ENCODE measurements around the gene JAKMIP3. TPM values are rescaled to one million over a fixed set of nuclear protein-coding genes. Genes with fewer than 3 reads are reported as not detected.

The JAKMIP3 gene
- total and polyA plus RNA-seq, 9 of the 15 experiments (the other 6 are each of a cell fraction or from before 2014, with no cell fraction given): 0.04 TPM; not detected in 8

DNA sequence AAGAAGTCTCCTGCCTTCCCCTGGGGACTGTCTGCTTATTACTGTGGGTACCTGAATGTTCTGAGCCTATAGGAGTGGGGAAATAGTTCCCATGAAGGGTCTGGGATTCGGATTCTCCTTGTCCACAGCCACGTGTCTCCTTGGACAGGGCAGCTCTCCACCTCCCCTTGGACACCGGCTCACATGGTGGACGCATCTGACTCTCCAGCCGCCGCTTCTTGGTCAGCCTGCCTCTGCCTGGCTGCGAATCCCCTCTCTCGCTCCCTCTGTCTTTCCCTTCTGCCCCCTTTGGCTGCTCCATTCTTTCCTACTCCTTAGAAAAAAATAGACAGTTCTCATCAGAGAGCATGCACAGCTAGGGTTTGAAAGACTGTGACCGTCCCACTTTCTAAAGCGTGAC, 46.9 kb downstream of the JAKMIP3 start:
- in situ Hi-C loops (cut with MboI): no loop called here
- no peaks in the 10 kb centered on the region for H3K9me1 ChIP-seq (ENCODE audit: control insufficient read depth, insufficient read depth, low read length)
- H4K20me1 ChIP-seq (replicated peaks; ENCODE audit: control insufficient read depth, insufficient read depth, low read length): no peaks in the 10 kb centered on the region
- FAIRE-seq: no peak
- 1% methylated on average over 10 of the region's 10 CpGs for WGBS (ENCODE audit: insufficient coverage, low coverage, missing lambda C conversion rate)
- no peak for DNase-seq (ENCODE audit: extremely low read depth in 1 of 4, low spot score in 3 of 4)
- H3K9ac ChIP-seq (ENCODE audit: insufficient read depth in 1 of 2, low read depth in 2 of 2, low read length in 2 of 2): no peak overlapping the region
- H3K27ac ChIP-seq (ENCODE audit: extremely low read depth, low read depth, low read length): no peak overlapping the region
- BruUV-seq (replicated peaks): no TSS peak
- no peak for ATAC-seq
- no peaks in the 10 kb centered on the region for H3K36me3 ChIP-seq (ENCODE audit: control insufficient read depth, insufficient read depth, low read length)
- H3K4me3 ChIP-seq: no peak overlapping the region
- H3K4me1 ChIP-seq (replicated peaks in 1 of 2; ENCODE audit: control insufficient read depth in 2 of 2, insufficient read depth in 2 of 2, low read length in 2 of 2): peaks cover 0 to 4% of the 10 kb centered on the region in 2 experiments; a peak in 2 of 5 replicates
- H2AFZ ChIP-seq (ENCODE audit: low read depth, low read length): no peak overlapping the region
- POLR2A ChIA-PET: no interaction called here
- H3K27me3 ChIP-seq (ENCODE audit: control insufficient read depth in 2 of 2, insufficient read depth in 2 of 2, low read length in 2 of 2): peaks cover 16 to 64% of the 10 kb centered on the region in 2 experiments; a peak in 3 of 5 replicates
- H3K9me3 ChIP-seq (replicated peaks; ENCODE audit: control insufficient read depth, insufficient read depth, low read depth, low read length): no peaks in the 10 kb centered on the region
- no peaks in the 10 kb centered on the region for H3K79me2 ChIP-seq (ENCODE audit: control insufficient read depth, insufficient read depth, low read length)
- intact Hi-C loops (cut with micrococcal nuclease): no loop called here
- CTCF ChIA-PET (ENCODE audit: low intra/inter-chr PET ratio): no interaction called here
- H3K4me2 ChIP-seq (ENCODE audit: insufficient read depth, low read length): no peak overlapping the region
- TF ChIP-seq, protein P1, sequence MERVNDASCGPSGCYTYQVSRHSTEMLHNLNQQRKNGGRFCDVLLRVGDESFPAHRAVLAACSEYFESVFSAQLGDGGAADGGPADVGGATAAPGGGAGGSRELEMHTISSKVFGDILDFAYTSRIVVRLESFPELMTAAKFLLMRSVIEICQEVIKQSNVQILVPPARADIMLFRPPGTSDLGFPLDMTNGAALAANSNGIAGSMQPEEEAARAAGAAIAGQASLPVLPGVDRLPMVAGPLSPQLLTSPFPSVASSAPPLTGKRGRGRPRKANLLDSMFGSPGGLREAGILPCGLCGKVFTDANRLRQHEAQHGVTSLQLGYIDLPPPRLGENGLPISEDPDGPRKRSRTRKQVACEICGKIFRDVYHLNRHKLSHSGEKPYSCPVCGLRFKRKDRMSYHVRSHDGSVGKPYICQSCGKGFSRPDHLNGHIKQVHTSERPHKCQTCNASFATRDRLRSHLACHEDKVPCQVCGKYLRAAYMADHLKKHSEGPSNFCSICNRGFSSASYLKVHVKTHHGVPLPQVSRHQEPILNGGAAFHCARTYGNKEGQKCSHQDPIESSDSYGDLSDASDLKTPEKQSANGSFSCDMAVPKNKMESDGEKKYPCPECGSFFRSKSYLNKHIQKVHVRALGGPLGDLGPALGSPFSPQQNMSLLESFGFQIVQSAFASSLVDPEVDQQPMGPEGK (CRISPR knock-in tag; IDR thresholded peaks at IDR 0.05; ENCODE audit: borderline replicate concordance): no peak
- no peak for TF ChIP-seq POLR3A (IDR thresholded peaks at IDR 0.05; ENCODE audit: borderline replicate concordance, extremely low read depth, insufficient read depth, insufficient read length)
- TF ChIP-seq, protein P2, sequence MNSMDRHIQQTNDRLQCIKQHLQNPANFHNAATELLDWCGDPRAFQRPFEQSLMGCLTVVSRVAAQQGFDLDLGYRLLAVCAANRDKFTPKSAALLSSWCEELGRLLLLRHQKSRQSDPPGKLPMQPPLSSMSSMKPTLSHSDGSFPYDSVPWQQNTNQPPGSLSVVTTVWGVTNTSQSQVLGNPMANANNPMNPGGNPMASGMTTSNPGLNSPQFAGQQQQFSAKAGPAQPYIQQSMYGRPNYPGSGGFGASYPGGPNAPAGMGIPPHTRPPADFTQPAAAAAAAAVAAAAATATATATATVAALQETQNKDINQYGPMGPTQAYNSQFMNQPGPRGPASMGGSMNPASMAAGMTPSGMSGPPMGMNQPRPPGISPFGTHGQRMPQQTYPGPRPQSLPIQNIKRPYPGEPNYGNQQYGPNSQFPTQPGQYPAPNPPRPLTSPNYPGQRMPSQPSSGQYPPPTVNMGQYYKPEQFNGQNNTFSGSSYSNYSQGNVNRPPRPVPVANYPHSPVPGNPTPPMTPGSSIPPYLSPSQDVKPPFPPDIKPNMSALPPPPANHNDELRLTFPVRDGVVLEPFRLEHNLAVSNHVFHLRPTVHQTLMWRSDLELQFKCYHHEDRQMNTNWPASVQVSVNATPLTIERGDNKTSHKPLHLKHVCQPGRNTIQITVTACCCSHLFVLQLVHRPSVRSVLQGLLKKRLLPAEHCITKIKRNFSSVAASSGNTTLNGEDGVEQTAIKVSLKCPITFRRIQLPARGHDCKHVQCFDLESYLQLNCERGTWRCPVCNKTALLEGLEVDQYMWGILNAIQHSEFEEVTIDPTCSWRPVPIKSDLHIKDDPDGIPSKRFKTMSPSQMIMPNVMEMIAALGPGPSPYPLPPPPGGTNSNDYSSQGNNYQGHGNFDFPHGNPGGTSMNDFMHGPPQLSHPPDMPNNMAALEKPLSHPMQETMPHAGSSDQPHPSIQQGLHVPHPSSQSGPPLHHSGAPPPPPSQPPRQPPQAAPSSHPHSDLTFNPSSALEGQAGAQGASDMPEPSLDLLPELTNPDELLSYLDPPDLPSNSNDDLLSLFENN (IDR thresholded peaks at IDR 0.05; ENCODE audit: low read depth in 2 of 2, low read length in 2 of 2): no peak
- TF ChIP-seq, protein P3, sequence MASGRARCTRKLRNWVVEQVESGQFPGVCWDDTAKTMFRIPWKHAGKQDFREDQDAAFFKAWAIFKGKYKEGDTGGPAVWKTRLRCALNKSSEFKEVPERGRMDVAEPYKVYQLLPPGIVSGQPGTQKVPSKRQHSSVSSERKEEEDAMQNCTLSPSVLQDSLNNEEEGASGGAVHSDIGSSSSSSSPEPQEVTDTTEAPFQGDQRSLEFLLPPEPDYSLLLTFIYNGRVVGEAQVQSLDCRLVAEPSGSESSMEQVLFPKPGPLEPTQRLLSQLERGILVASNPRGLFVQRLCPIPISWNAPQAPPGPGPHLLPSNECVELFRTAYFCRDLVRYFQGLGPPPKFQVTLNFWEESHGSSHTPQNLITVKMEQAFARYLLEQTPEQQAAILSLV (tag; IDR thresholded peaks at IDR 0.05): no peak
- no peak for TF ChIP-seq ZNF507 (tag; conservative IDR thresholded peaks at IDR 0.05)
- no peak for TF ChIP-seq DACH1 (IDR thresholded peaks at IDR 0.05; ENCODE audit: partially characterized antibody)
- no peak for TF ChIP-seq PHF8 (IDR thresholded peaks at IDR 0.05; ENCODE audit: borderline replicate concordance, low read length)
- TF ChIP-seq, protein P4, sequence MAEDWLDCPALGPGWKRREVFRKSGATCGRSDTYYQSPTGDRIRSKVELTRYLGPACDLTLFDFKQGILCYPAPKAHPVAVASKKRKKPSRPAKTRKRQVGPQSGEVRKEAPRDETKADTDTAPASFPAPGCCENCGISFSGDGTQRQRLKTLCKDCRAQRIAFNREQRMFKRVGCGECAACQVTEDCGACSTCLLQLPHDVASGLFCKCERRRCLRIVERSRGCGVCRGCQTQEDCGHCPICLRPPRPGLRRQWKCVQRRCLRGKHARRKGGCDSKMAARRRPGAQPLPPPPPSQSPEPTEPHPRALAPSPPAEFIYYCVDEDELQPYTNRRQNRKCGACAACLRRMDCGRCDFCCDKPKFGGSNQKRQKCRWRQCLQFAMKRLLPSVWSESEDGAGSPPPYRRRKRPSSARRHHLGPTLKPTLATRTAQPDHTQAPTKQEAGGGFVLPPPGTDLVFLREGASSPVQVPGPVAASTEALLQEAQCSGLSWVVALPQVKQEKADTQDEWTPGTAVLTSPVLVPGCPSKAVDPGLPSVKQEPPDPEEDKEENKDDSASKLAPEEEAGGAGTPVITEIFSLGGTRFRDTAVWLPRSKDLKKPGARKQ (CRISPR knock-in tag; IDR thresholded peaks at IDR 0.05): no peak
- no peak for TF ChIP-seq MYNN (IDR thresholded peaks at IDR 0.05)
- no peak for TF ChIP-seq MYNN (CRISPR knock-in tag; IDR thresholded peaks at IDR 0.05)
- TF ChIP-seq, protein P5, sequence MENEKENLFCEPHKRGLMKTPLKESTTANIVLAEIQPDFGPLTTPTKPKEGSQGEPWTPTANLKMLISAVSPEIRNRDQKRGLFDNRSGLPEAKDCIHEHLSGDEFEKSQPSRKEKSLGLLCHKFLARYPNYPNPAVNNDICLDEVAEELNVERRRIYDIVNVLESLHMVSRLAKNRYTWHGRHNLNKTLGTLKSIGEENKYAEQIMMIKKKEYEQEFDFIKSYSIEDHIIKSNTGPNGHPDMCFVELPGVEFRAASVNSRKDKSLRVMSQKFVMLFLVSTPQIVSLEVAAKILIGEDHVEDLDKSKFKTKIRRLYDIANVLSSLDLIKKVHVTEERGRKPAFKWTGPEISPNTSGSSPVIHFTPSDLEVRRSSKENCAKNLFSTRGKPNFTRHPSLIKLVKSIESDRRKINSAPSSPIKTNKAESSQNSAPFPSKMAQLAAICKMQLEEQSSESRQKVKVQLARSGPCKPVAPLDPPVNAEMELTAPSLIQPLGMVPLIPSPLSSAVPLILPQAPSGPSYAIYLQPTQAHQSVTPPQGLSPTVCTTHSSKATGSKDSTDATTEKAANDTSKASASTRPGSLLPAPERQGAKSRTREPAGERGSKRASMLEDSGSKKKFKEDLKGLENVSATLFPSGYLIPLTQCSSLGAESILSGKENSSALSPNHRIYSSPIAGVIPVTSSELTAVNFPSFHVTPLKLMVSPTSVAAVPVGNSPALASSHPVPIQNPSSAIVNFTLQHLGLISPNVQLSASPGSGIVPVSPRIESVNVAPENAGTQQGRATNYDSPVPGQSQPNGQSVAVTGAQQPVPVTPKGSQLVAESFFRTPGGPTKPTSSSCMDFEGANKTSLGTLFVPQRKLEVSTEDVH (IDR thresholded peaks at IDR 0.05; ENCODE audit: low read depth, partially characterized antibody): no peak

Measured in K562 (cell line).